GM12872 (cell line): ENCODE results near the gene IKZF1.

Source experiments
- TF ChIP-seq, protein P1 (sequence below): IDR thresholded peaks from 3 replicates; pipeline ENCODE4 v1.5.1; 2011; ENCODE audit warnings: low read depth, mild to moderate bottlenecking, low read length, moderate library complexity; ENCODE audit not compliant: insufficient read depth

Gene IKZF1

GRCh38 chr7:50304129-50304910 is at the start of gene IKZF1:
TSS of gene IKZF1 (plus strand) at chr7:50304716. CDS start at chr7:50319062, 14,346 bp downstream.
- TF ChIP-seq, protein P1, sequence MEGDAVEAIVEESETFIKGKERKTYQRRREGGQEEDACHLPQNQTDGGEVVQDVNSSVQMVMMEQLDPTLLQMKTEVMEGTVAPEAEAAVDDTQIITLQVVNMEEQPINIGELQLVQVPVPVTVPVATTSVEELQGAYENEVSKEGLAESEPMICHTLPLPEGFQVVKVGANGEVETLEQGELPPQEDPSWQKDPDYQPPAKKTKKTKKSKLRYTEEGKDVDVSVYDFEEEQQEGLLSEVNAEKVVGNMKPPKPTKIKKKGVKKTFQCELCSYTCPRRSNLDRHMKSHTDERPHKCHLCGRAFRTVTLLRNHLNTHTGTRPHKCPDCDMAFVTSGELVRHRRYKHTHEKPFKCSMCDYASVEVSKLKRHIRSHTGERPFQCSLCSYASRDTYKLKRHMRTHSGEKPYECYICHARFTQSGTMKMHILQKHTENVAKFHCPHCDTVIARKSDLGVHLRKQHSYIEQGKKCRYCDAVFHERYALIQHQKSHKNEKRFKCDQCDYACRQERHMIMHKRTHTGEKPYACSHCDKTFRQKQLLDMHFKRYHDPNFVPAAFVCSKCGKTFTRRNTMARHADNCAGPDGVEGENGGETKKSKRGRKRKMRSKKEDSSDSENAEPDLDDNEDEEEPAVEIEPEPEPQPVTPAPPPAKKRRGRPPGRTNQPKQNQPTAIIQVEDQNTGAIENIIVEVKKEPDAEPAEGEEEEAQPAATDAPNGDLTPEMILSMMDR: no peak

GRCh38 chr7:50261593-50261992 is 42.9 kb upstream of the IKZF1 start:
- TF ChIP-seq, protein P1: no peak

DNA sequence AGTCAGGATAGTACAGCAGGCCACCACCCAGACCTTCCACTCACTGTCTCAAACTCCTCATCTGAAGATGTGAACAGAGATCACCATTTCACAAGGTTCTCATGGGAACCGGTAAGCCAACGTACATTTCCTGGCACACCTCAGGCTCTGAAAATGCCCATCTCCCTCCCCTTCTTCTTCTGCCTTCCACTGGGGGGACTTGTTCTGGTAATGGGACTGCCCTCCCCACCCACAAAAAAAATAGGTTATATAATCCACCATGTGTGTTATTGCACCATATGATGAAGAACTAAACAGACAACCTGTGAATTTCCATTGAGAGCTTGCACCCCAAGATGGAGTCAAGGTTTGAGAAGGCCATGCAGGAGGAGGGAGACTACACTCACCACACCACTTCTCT is 42.1 kb upstream of the IKZF1 start:
- TF ChIP-seq, protein P1: no peak

GRCh38 chr7:50262916-50263690 is 41.4 kb upstream of the IKZF1 start:
- TF ChIP-seq, protein P1: no peak

- TF ChIP-seq, protein P1: no peak
These were observed 39.6 kb upstream of the IKZF1 start for GRCh38 chr7:50264908-50265307.

DNA sequence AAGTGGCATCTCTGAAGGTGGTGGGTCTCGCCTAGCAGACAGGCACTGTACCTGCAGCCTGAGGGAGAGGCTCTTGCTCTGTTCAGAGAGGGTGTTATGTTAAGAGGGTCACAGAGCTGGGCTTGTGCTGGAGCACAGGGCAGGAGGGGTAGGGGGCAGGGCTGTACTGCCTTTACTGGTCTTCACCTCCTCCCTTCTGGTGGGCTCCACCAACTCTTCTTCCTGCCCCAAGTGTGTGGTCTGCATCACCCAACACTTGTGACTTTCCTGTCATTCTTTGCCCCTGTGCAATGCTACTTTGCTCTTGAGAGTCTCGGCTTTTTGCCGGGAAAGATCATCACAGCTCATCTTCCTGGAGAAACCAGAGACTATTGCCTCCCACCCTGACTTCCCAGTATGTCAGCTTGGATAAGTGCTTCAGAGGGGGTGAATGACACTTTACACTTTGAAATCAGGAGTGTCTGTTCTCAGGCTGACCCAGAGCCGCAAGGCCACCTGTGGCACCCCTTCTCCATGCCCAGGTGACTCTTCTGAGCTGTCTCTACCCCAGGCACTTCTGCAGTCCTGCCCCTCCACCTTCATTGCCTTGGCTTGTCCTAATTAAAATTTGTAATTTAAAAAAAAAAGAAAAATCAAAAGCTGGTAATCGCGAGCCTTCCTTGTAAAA is 38.4 kb upstream of the IKZF1 start:
- TF ChIP-seq, protein P1: no peak
